CD14-positive monocyte (primary cell): ENCODE measurements around the gene PTER. TPM values are rescaled to one million over a fixed set of nuclear protein-coding genes. Genes with fewer than 3 reads are reported as not detected.

Experiments
- DNase-seq, 3 donors: peaks; one replicate each; pipeline ENCODE4 v3.0.0-alpha.2; 2011 to 2022
- H2AFZ ChIP-seq: 2 replicates; pipeline ENCODE4 v1.6.0; 2012; ENCODE audit warnings: mild to moderate bottlenecking, low read depth, low read length, inconsistent platforms; ENCODE audit not compliant: insufficient read depth, poor library complexity, severe bottlenecking
- H3K27ac ChIP-seq, 2 donors: 1 replicate in 1 of 2; 2 replicates in 1 of 2; pipeline ENCODE4 v1.5.1; 2012 to 2013; ENCODE audit warnings: low read length in 2 of 2, control low read depth in 1 of 2, inconsistent platforms in 1 of 2, low read depth in 1 of 2, mild to moderate bottlenecking in 1 of 2
- H3K27me3 ChIP-seq, 2 donors: one replicate each; pipeline versions ENCODE4 v1.6.0 to v1.6.1; 2011 to 2013; ENCODE audit warnings: low read length in 2 of 2; ENCODE audit not compliant: control insufficient read depth in 2 of 2, insufficient read depth in 2 of 2
- H3K36me3 ChIP-seq, 2 donors: replicated peaks in 1 of 2; 1 replicate in 1 of 2; 2 replicates in 1 of 2; pipeline versions ENCODE4 v1.5.1 to v1.6.1; 2012 to 2013; ENCODE audit warnings: low read length in 2 of 2, control low read depth in 1 of 2, inconsistent platforms in 1 of 2, mild to moderate bottlenecking in 1 of 2; ENCODE audit not compliant: insufficient read depth in 2 of 2, control insufficient read depth in 1 of 2
- H3K4me1 ChIP-seq, 2 donors: 1 replicate in 1 of 2; 2 replicates in 1 of 2; pipeline versions ENCODE4 v1.5.1 to v1.6.1; 2012 to 2013; ENCODE audit warnings: low read length in 2 of 2, control low read depth in 1 of 2, inconsistent platforms in 1 of 2, mild to moderate bottlenecking in 1 of 2, moderate library complexity in 1 of 2; ENCODE audit not compliant: insufficient read depth in 2 of 2, control insufficient read depth in 1 of 2
- H3K4me2 ChIP-seq: replicated peaks from 2 replicates; pipeline ENCODE3; 2012; ENCODE audit warnings: low read length, moderate library complexity, mild to moderate bottlenecking; ENCODE audit not compliant: poor library complexity, severe bottlenecking; ENCODE audit errors: extremely low read depth
- H3K4me3 ChIP-seq, 3 experiments: fragments of 200-600 bp in 1 of 3; sonication (generic) in 1 of 3; replicated peaks in 1 of 3; 1 replicate in 2 of 3; 2 replicates in 1 of 3; pipeline ENCODE4 v1.5.1; 2011 to 2013; ENCODE audit warnings: low read length in 3 of 3, mild to moderate bottlenecking in 3 of 3, control low read depth in 2 of 3, low read depth in 2 of 3, inconsistent platforms in 1 of 3, moderate library complexity in 1 of 3
- H3K79me2 ChIP-seq: 2 replicates; pipeline ENCODE4 v1.6.0; 2012; ENCODE audit warnings: mild to moderate bottlenecking, control low read depth, inconsistent platforms, low read length, moderate library complexity; ENCODE audit not compliant: insufficient read depth
- H3K9ac ChIP-seq: 2 replicates; pipeline ENCODE4 v1.6.0; 2017; ENCODE audit warnings: low read length, mild to moderate bottlenecking; ENCODE audit not compliant: insufficient read depth, poor library complexity, severe bottlenecking
- H3K9me3 ChIP-seq, 2 donors: replicated peaks in 1 of 2; 1 replicate in 1 of 2; 2 replicates in 1 of 2; pipeline versions ENCODE4 v1.5.1 to v1.6.1; 2012 to 2013; ENCODE audit warnings: low read length in 2 of 2, control low read depth in 1 of 2; ENCODE audit not compliant: control insufficient read depth in 1 of 2, insufficient read depth in 1 of 2
- H4K20me1 ChIP-seq: 2 replicates; pipeline ENCODE4 v1.6.0; 2012; ENCODE audit warnings: mild to moderate bottlenecking, low read length, control low read depth, moderate library complexity; ENCODE audit not compliant: insufficient read depth
- H3K27ac Mint-ChIP-seq, 7 donors: one replicate each; pipeline ENCODE4 v1.8.0; 2020; ENCODE audit warnings: mild to moderate bottlenecking in 7 of 7, mixed read lengths in 7 of 7, moderate library complexity in 6 of 7, inconsistent platforms in 2 of 7
- H3K27me3 Mint-ChIP-seq, 3 donors: one replicate each; pipeline ENCODE4 v1.8.0; 2021 to 2022; ENCODE audit warnings: low read depth in 3 of 3, mild to moderate bottlenecking in 3 of 3, mixed read lengths in 3 of 3, moderate library complexity in 3 of 3, inconsistent platforms in 1 of 3
- H3K36me3 Mint-ChIP-seq, 2 donors: one replicate each; pipeline ENCODE4 v1.8.0; 2020; ENCODE audit warnings: mixed read lengths in 2 of 2, inconsistent platforms in 1 of 2, mild to moderate bottlenecking in 1 of 2
- H3K4me1 Mint-ChIP-seq: one replicate; pipeline ENCODE4 v1.8.0; 2020; ENCODE audit warnings: mild to moderate bottlenecking, mixed read lengths
- H3K4me3 Mint-ChIP-seq, 2 donors: one replicate each; pipeline ENCODE4 v1.8.0; 2020; ENCODE audit warnings: mild to moderate bottlenecking in 2 of 2, mixed read lengths in 2 of 2, moderate library complexity in 1 of 2
- H3K9me3 Mint-ChIP-seq, 7 donors: one replicate each; pipeline ENCODE4 v1.8.0; 2020 to 2022; ENCODE audit warnings: mixed read lengths in 7 of 7, mild to moderate bottlenecking in 6 of 7, moderate library complexity in 6 of 7, inconsistent platforms in 2 of 7
- WGBS: methylation state at CpG from one replicate; pipeline ENCODE4 v1.1.5; 2013; ENCODE audit warnings: missing lambda C conversion rate; ENCODE audit not compliant: insufficient coverage; 5-methylcytosine and 5-hydroxymethylcytosine counted together
- intact Hi-C, 2 donors: fragments of 100-400 bp; cut with micrococcal nuclease; formaldehyde crosslinking; loops; one replicate each; pipeline versions ENCODE4 v1.15.0 to v1.15.1; 2023
- polyA plus RNA-seq, 3 donors: library from polyadenylated mRNA; depleted of rRNA in 1 of 3; unstranded in 2 of 3; stranded (reverse) in 1 of 3; fragments of 300-500 nt in 2 of 3; fragments of >200 nt in 1 of 3; fragmentation: Illumina TruSeq in 2 of 3; gene quantifications; 1 replicate in 2 of 3; 2 replicates in 1 of 3; pipeline ENCODE4 v1.2.3, GENCODE V29; 2012 to 2021
- TF ChIP-seq, protein P1 (sequence below): fragments of 200-600 bp; IDR thresholded peaks from one replicate; pipeline ENCODE4 v1.8.0; 2022; ENCODE audit warnings: antibody characterized with exemption, mild to moderate bottlenecking

PTER gene
- polyA plus RNA-seq, 3 donors = 7.4 to 15.9 (median 8.9) TPM

DNA sequence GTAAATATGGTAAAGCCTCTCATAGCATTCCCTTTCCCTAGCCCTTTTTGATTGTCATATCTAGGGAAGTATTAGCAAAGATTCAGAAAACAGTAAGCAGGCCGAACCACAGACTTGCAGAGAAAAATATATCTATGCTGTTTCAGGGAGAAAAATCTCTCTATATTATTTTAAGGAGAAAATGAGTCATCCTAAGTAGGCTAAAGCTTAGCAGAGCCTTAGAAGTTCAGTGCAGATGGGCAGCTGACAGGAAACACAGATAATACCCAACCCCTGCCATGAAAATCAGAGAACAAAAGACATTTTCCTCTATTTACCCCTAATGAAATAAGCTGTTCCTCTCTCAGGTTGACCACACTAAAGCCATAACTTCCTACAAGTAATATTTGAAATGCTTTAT lies 68.4 kb downstream of the PTER start:
- peaks cover 10 to 25% of the 10 kb centered on the region in 2 donors for H3K36me3 Mint-ChIP-seq
- Histone ChIP-seq H3K4me3 (no peak overlapping the region), H3K9me3 (no peaks in the 10 kb centered on the region), H2AFZ (no peak overlapping the region), H4K20me1 (no peaks in the 10 kb centered on the region), H3K4me1 (no peaks in the 10 kb centered on the region), H3K4me2 (no peak overlapping the region), H3K79me2 (no peaks in the 10 kb centered on the region), H3K27me3 (no peaks in the 10 kb centered on the region), H3K36me3 (peaks cover 0 to 28% of the 10 kb centered on the region in 2 donors), H3K27ac (no peak overlapping the region), H3K9ac (no peak overlapping the region)
- no CpG with 5 or more reads among the region's 1 CpG for WGBS
- DNase-seq = no peak
- no peak overlapping the region for H3K4me3 Mint-ChIP-seq
- peaks cover 0 to 4% (median 0%) of the 10 kb centered on the region in 7 donors for H3K9me3 Mint-ChIP-seq
- peaks cover 0 to 2% (median 0%) of the 10 kb centered on the region in 3 donors for H3K27me3 Mint-ChIP-seq
- TF ChIP-seq, protein P1, sequence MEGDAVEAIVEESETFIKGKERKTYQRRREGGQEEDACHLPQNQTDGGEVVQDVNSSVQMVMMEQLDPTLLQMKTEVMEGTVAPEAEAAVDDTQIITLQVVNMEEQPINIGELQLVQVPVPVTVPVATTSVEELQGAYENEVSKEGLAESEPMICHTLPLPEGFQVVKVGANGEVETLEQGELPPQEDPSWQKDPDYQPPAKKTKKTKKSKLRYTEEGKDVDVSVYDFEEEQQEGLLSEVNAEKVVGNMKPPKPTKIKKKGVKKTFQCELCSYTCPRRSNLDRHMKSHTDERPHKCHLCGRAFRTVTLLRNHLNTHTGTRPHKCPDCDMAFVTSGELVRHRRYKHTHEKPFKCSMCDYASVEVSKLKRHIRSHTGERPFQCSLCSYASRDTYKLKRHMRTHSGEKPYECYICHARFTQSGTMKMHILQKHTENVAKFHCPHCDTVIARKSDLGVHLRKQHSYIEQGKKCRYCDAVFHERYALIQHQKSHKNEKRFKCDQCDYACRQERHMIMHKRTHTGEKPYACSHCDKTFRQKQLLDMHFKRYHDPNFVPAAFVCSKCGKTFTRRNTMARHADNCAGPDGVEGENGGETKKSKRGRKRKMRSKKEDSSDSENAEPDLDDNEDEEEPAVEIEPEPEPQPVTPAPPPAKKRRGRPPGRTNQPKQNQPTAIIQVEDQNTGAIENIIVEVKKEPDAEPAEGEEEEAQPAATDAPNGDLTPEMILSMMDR = no peak
- no peak overlapping the region for H3K27ac Mint-ChIP-seq
- intact Hi-C loops = no loop called here
- no peaks in the 10 kb centered on the region for H3K4me1 Mint-ChIP-seq

DNA sequence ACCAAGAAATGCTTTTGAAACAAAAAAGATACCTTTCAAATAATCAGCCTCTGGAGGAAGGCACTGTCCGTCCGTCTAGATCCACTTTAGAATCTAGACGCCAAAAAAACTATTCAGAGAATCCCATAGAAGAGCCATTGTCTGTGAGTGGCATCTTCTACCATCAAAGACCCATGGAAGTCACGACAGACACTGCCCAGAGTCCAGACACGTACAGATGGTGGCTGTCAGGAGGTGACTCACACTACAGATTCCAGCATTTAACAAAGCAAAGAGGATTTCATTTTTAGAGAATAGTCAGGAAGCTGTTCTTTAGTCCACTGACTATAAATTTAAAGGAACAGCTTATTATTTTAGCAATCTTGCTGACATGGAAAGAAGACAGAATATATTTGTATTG lies 73.2 kb downstream of the PTER start:
- no peak for DNase-seq
- peaks cover 5 to 38% of the 10 kb centered on the region in 2 donors for H3K36me3 ChIP-seq
- Mint-ChIP-seq H3K9me3 (no peaks in the 10 kb centered on the region), H3K27me3 (no peaks in the 10 kb centered on the region), H3K27ac (no peak overlapping the region), H3K4me1 (no peaks in the 10 kb centered on the region), H3K36me3 (peaks cover 17 to 39% of the 10 kb centered on the region in 2 donors), H3K4me3 (no peak overlapping the region)
- TF ChIP-seq, protein P1 = no peak
- no peak overlapping the region for H3K4me3 ChIP-seq
- no peaks in the 10 kb centered on the region for H4K20me1 ChIP-seq
- 90% methylated on average over 2 of the region's 5 CpGs for WGBS
- H3K4me1 ChIP-seq = no peaks in the 10 kb centered on the region
- no peaks in the 10 kb centered on the region for H3K27me3 ChIP-seq
- H3K79me2 ChIP-seq = no peaks in the 10 kb centered on the region
- H3K9me3 ChIP-seq = no peaks in the 10 kb centered on the region
- H3K27ac ChIP-seq = no peak overlapping the region
- H2AFZ ChIP-seq = no peak overlapping the region
- H3K9ac ChIP-seq = no peak overlapping the region
- intact Hi-C loops = no loop called here
- no peak overlapping the region for H3K4me2 ChIP-seq
